Endometrium (tissue), 2 donors: Measurements from ENCODE around the gene LARP7.
"Not testable (repeated sequence)": the region's sequence is repeated elsewhere in the genome, so short reads cannot be mapped to it uniquely, and the experiment has no call there.

Source experiments
- FAIRE-seq: peaks from 2 replicates; lab custom pipeline; 2012; peaks lifted over from hg19 to GRCh38; lab: Jason Lieb, UNC
- donor health status: control.
- donor health status: control.

LARP7 gene

DNA sequence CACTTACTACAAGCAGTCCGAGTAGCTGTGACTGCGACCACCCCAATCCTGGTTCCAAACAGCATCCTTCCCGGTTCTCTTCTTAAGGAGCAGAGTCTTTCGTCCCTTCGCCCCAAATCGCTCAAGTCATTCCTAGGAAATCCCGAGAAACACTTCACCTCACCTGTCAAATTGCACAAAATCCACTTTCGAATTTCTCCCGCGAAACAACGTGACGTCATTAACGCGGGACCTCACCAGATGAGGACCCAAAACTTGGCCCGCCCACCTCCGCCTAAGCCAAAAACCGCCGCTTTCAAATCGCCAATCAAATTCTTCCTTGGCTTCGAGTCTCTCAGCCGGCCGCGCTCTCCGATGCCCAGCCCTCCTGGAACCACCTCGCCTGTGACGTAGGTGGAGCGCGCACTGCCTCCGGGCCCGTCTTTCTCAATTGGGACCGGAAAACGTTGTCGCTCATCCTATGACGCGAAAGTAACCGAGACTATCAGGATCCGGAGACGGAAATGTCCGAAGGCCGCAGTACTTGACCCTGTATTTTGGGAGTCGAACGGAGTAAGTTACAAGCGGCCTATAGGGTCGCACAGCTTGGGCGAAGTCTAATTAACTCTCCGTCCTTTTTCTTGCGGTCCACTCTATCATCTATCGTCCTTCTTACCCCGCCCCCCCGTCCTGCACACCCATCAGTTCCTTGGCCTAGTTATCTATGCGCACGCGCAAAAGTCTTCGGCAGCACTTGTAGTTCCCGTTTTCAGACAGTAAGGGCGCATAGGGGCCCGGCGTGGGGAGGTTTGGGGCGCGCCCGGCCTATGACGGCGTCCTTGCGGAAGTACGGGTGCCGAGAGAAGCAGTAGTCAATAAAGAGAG is at the start of gene LARP7, which contains the start of gene ZGRF1:
TSS of gene LARP7 (plus strand) at position 456 of the 864 bp plus-strand sequence. CDS start 7,527 bp downstream, outside the sequence.
TSS of gene ZGRF1 (minus strand) at position 222 of the 864 bp plus-strand sequence. CDS start 3,733 bp downstream, outside the sequence.
- peak; percentile 99 for FAIRE-seq

DNA sequence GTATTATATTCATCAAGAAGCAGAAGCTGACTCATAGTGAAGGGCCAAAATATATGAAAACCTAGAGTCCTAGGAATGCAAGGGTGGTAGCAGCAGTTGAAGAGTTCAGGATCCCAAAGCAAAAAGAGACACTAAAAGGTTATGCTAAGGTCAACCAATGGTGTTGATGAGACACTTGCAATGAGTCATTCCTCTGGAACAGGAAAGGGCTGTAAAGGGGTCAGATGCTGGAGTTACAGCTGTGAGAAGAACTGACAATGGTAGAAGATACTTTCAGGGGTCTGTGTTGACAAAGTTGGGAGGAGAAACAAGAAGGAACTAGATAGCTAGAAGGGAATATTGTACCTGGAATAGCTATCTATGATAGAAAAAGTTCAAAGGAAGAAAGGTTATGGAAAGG is 47.7 kb upstream of the LARP7 start:
- FAIRE-seq: no peak

GRCh38 chr4:112591593-112591992 is 45.4 kb upstream of the LARP7 start:
- no peak for FAIRE-seq

DNA sequence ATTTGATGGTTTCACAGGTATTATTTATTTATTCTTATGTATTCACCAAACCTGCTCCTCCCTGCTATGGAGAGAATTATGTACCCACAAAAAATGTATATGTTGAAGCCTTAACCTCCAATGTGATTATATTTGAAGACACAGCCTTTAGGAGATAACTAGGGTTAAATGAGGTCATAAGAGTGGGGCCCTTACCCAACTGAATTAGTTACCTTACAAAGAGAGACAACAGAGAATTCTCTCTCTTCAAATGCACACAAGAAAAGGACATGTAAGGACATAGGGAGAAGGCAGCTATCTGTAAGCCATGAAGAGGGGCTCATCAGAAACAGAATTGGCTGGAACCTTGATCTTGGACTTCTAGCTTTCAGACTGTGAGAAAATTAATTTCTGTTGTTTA is 44.2 kb upstream of the LARP7 start:
- no peak for FAIRE-seq

GRCh38 chr4:112593438-112594133 is 43.4 kb upstream of the LARP7 start:
- no peak for FAIRE-seq

- FAIRE-seq: no peak
Measured at GRCh38 chr4:112594993-112595392, 42.0 kb upstream of the LARP7 start.

- peak; percentile 29 for FAIRE-seq
Measured at GRCh38 chr4:112604589-112604988, 32.4 kb upstream of the LARP7 start.

DNA sequence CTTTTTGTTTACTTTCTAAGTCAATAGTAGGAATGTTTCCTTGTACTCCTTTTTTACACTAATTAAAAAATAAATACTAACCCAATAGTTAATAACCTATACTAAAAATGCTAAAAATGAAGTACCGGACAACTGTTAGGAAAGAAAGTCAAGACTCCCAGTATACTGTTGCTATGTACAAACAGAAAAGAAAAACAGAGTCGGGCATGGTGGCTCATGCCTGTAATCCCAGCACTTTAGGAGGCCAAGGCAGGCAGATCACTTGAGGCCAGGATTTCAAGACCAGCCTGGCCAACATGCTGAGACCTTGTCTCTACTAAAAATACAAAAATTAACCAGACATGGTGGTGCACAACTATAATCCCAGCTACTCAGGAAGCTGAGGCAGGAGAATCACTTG is 24.1 kb upstream of the LARP7 start:
- not testable (repeated sequence) for FAIRE-seq

DNA sequence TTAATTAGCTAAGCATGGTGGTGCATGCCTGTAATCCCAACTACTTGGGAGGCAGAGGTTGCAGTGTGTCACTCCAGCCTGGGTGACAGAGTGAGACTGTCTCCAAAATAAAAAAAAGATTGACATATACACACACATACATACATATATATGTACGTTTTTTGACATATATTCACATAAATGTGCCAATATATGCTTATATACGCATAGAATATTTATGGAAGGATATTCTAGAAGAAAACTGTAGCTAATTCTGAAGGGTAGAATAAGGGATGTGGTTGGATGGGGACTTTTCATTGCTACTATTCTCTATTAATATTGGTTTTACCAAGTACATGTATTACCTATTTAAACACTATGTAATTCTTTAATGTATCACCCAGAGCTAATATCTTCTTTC is 20.0 kb upstream of the LARP7 start:
- no peak for FAIRE-seq

DNA sequence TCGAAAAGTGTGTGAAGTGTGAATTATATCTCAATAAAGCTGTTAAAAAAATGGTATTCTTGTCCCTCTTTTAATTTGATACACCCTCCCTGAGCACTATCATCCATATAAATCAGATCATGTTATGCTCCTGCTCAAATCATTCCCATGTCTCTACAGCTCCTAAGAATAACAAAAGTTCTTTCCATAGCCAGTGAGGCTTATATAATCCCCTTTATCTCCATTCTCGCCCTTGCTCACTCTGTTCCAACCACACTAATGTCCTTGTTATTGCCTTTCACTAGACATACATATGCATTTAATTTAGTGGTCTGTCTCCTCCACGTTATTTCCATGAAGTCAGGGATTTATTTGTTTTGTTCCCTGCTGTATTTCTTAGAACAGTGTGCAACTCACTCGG is 10.7 kb upstream of the LARP7 start:
- no peak for FAIRE-seq

GRCh38 chr4:112633477-112634235 is 3.3 kb upstream of the LARP7 start:
- peak; percentile 65 for FAIRE-seq

DNA sequence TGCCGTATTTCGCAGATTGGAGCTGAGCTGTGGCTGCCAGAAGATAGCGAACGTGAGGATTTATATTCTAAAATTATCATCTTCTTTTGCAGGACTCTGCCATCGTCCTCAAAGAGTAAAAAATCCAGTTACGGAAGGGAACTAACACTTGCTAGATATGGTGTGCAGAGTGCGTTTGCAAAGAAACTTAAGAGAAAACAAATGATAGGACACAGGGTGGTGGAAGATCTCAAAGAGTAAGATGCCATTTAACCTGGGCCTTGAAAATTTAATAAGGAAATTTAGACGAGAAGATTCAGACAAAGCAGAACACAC is 566 bp downstream of the LARP7 start:
- FAIRE-seq: no peak

- no peak for FAIRE-seq
Measured at GRCh38 chr4:112642526-112642925, 5.6 kb downstream of the LARP7 start.

- FAIRE-seq: not testable (repeated sequence)
Measured at GRCh38 chr4:112644595-112645535, 7.9 kb downstream of the LARP7 start.

DNA sequence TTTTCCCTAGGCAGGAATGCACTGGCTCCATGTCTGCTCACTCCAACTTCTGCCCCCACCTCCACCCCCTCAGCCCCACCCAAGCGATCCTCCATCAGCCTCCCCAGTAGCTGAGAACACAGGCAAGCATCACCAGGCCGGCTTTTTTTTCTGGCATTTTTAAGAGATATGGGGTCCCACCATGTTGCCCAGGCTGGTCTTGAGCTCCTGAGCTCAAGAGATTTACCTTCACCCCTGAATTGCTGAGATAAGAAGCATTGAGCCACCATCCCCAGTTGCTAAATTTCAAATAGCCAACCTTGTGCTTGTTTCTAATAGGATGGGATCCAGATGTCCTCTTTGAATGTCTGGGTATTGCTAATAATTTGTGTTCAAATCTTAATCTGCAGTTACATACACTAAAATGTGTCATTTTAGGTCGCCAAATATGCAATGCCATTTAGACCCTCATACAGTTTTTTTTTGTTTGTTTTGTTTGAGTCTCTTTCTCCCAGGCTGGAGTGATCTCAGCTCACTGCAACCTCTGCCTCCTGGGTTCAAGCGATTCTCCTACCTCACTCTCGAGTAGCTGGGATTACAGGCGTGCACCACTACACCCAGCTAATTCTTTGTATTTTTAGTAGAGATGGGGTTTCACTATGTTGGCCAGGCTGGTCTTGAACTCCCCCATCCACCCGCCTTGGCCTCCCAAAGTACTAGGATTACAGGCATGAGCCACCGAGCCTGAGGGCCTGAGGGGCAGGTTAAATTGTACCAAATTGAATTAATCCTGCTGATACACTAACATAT is 8.8 kb downstream of the LARP7 start:
- FAIRE-seq: no peak

- peak; percentile 15 for FAIRE-seq
Measured at GRCh38 chr4:112646632-112647537, 9.9 kb downstream of the LARP7 start.

DNA sequence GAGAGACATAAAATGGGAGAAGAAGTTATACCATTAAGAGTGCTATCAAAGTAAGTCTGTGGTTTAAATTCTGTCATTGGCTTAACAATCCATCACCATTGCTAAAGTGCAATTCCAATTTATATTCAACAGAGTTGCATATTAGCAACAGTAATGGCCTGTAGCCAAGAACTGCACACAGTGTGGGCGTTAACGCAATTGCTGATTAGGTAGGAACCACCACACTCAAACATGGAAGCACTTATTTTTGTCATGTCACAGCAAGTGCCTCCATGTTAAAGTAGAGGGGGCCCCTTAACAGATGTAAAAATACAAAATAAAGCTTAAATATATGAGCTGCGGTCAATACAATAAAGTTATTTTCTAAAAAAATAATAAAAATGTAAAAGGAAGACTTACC is 10.8 kb downstream of the LARP7 start:
- no peak for FAIRE-seq

GRCh38 chr4:112648263-112649054 is 11.5 kb downstream of the LARP7 start:
- no peak for FAIRE-seq

- no peak for FAIRE-seq
Measured at GRCh38 chr4:112649055-112649408, 12.1 kb downstream of the LARP7 start.
